Measurements from ENCODE around the gene SCFD2. TPM values are rescaled to one million over a fixed set of nuclear protein-coding genes. Genes with fewer than 3 reads are reported as not detected.

The SCFD2 gene
- total and polyA plus RNA-seq, 2 experiments from 2014 or later: 30.7 to 33.2 TPM

DNA sequence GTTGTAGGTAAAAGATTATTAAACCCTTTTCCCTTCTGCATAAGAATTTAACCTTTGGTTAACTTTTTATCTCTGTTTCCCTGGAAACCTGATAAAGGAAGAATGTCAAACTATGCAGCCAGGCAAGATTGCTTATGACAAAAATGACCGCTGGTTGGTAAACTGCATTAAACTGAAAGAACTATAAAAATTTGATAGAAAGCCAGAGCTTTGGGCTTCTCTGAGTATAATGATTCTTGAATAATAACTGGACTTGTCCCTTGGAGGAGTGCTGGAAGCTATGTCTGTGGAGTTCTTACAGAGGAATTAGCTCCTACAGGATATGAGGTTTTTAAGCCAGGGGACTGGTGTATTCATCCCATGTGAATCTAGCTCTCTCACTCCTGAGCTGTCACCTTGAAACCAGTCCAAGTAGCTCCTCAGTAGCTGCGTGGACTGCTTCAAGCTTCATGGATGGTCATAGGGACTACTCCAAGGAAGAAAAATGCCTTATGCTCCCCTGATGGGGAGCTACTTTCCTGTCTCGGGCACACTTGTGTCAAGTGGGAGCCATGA is 451.7 kb downstream of the SCFD2 start:
- H3K27ac ChIP-seq: peak overlapping the region; percentile 44

DNA sequence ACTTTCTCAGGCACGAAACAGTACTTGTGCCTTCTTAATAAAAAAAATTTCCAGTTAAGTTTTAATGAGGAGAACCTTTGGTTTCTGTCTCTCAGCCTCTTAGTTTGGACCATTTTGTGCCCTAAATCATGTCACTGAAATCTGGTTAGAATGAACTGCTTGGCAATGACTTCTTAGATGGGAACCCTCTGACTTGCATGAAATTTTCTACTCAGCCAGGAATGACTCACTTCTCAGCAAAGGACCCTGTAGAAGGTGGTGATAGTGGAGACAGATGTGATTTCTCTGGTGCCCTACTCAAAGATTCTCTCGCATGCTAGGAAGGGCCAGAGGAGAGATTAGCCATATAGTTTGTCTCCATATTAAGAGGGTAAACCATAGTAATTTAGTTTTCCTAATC is 453.3 kb downstream of the SCFD2 start:
- peak; percentile 61 for DNase-seq
- Histone ChIP-seq H3K4me2 (ENCODE audit: unreplicated experiment) (peak overlapping the region; percentile 5), H3K27me3 (replicated peaks; ENCODE audit: insufficient read depth) (no peaks in the 10 kb centered on the region), H3F3A (ENCODE audit: insufficient read depth) (peaks cover 35% of the 10 kb centered on the region), H3K9me3 (ENCODE audit: low read depth) (no peaks in the 10 kb centered on the region), H3K9me2 (ENCODE audit: insufficient read depth) (no peaks in the 10 kb centered on the region), H2AFZ (no peak overlapping the region), H4K20me1 (ENCODE audit: insufficient read depth) (no peaks in the 10 kb centered on the region), H3K9ac (no peak overlapping the region), H3K27ac (peak overlapping the region; percentile 10), H3K4me3 (no peak overlapping the region), H3K4me1 (ENCODE audit: insufficient read depth) (peaks cover 46% of the 10 kb centered on the region), H3K36me3 (ENCODE audit: low read depth) (no peaks in the 10 kb centered on the region), H3K79me2 (ENCODE audit: insufficient read depth) (no peaks in the 10 kb centered on the region)
- in situ Hi-C loops (cut with MboI): no loop called here
- TF ChIP-seq EZH2 (IDR thresholded peaks at IDR 0.05; ENCODE audit: insufficient read depth, poor library complexity, severe bottlenecking): no peak
- TF ChIP-seq EZH2phosphoT487 (IDR thresholded peaks at IDR 0.05; ENCODE audit: insufficient read depth, low read depth): no peak
- 14 to 18% methylated on average over 2 of the region's 2 CpGs for WGBS, 2 experiments (ENCODE audit: low coverage in 1 of 2, low lambda C conversion rate in 2 of 2, missing lambda C conversion rate in 2 of 2)

More for the DNA sequence above, 451.7 kb downstream of the SCFD2 start:
- Histone ChIP-seq H2AFZ (no peak overlapping the region), H3K79me2 (ENCODE audit: insufficient read depth) (no peaks in the 10 kb centered on the region), H4K20me1 (ENCODE audit: insufficient read depth) (no peaks in the 10 kb centered on the region), H3K4me2 (ENCODE audit: unreplicated experiment) (peak overlapping the region; percentile 55), H3K27me3 (replicated peaks; ENCODE audit: insufficient read depth) (no peaks in the 10 kb centered on the region), H3K4me3 (no peak overlapping the region), H3K9ac (no peak overlapping the region), H3K4me1 (ENCODE audit: insufficient read depth) (peaks cover 40% of the 10 kb centered on the region), H3K36me3 (ENCODE audit: low read depth) (no peaks in the 10 kb centered on the region), H3K9me3 (ENCODE audit: low read depth) (no peaks in the 10 kb centered on the region), H3K9me2 (ENCODE audit: insufficient read depth) (no peaks in the 10 kb centered on the region), H3F3A (ENCODE audit: insufficient read depth) (peaks cover 35% of the 10 kb centered on the region)
- peak; percentile 94 for DNase-seq
- 38 to 41% methylated on average over 3 of the region's 3 CpGs for WGBS, 2 experiments (ENCODE audit: low coverage in 1 of 2, low lambda C conversion rate in 2 of 2, missing lambda C conversion rate in 2 of 2)
- no peak for TF ChIP-seq EZH2 (IDR thresholded peaks at IDR 0.05; ENCODE audit: insufficient read depth, poor library complexity, severe bottlenecking)
- no peak for TF ChIP-seq EZH2phosphoT487 (IDR thresholded peaks at IDR 0.05; ENCODE audit: insufficient read depth, low read depth)
- in situ Hi-C loops (cut with MboI): no loop called here

DNA sequence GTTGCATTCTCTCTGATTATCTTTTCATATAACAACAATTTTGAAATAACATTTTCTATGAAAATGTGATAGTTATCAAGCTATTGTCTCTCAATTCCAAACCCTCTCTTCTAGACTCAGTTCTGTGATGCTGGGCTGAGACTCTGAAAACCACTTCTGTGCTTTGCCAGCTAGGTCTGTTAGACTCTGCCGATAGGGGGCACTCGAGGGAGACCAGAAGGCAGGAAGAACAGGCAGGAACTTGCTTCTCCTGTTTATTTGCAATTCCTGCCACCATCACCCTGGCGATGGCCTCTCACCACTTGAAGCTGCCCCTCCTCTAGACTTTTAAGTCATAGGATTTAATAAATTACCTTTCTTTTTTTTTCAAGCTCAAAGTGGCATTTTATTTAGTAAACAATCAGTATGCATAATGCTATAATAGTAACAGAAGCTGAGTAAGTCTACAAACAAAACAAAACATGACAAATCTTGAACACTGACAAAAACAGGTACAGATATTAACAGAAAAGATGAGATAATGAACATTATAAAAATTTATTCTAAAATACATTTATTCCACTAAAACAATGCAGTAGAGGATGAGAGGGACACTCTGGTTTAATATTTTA is 454.1 kb downstream of the SCFD2 start:
- Histone ChIP-seq H3K27ac (peak overlapping the region; percentile 10), H3K4me1 (ENCODE audit: insufficient read depth) (peaks cover 46% of the 10 kb centered on the region), H3K4me2 (ENCODE audit: unreplicated experiment) (peak overlapping the region; percentile 5), H3K9me3 (ENCODE audit: low read depth) (no peaks in the 10 kb centered on the region), H4K20me1 (ENCODE audit: insufficient read depth) (no peaks in the 10 kb centered on the region), H3K4me3 (no peak overlapping the region), H3K9ac (no peak overlapping the region), H3K36me3 (ENCODE audit: low read depth) (no peaks in the 10 kb centered on the region), H3K9me2 (ENCODE audit: insufficient read depth) (no peaks in the 10 kb centered on the region), H3K27me3 (replicated peaks; ENCODE audit: insufficient read depth) (no peaks in the 10 kb centered on the region), H2AFZ (no peak overlapping the region), H3K79me2 (ENCODE audit: insufficient read depth) (no peaks in the 10 kb centered on the region), H3F3A (ENCODE audit: insufficient read depth) (peaks cover 35% of the 10 kb centered on the region)
- peak; percentile 79 for DNase-seq
- whole genome bisulfite sequencing, 2 experiments (ENCODE audit: low coverage in 1 of 2, low lambda C conversion rate in 2 of 2, missing lambda C conversion rate in 2 of 2): 1 to 2% methylated on average over 3 of the region's 3 CpGs
- TF ChIP-seq EZH2phosphoT487 (IDR thresholded peaks at IDR 0.05; ENCODE audit: insufficient read depth, low read depth) (no peak), EZH2 (IDR thresholded peaks at IDR 0.05; ENCODE audit: insufficient read depth, poor library complexity, severe bottlenecking) (no peak)
- in situ Hi-C loops (cut with MboI): no loop called here

DNA sequence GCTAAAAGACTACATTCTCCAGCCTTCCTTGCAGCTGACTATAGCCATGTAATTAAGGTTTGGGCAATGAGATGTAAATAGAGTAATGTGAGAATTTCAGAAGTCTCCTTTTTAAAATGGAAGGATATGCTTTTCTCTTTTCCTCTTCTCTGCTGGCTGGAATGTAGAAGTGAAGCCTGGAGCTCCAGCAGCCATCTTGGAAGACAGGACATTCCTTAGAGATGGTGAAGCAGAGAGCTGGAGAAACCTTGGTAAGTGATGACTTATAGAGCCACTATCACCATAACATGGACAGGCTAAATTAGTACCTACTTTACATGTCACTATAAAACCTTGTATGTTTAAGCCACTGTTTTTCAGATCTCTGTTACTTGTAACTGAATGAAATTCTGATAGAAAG is 455.7 kb downstream of the SCFD2 start:
- no peak for TF ChIP-seq EZH2phosphoT487 (IDR thresholded peaks at IDR 0.05; ENCODE audit: insufficient read depth, low read depth)
- no peak for TF ChIP-seq EZH2 (IDR thresholded peaks at IDR 0.05; ENCODE audit: insufficient read depth, poor library complexity, severe bottlenecking)
- DNase-seq: peak; percentile 25

More for the DNA sequence above, 455.7 kb downstream of the SCFD2 start:
- Histone ChIP-seq H3F3A (ENCODE audit: insufficient read depth) (peaks cover 25% of the 10 kb centered on the region), H2AFZ (no peak overlapping the region), H3K4me1 (ENCODE audit: insufficient read depth) (peaks cover 38% of the 10 kb centered on the region), H3K27me3 (replicated peaks; ENCODE audit: insufficient read depth) (no peaks in the 10 kb centered on the region), H3K4me3 (no peak overlapping the region), H3K9me3 (ENCODE audit: low read depth) (no peaks in the 10 kb centered on the region), H3K27ac (no peak overlapping the region), H3K9me2 (ENCODE audit: insufficient read depth) (no peaks in the 10 kb centered on the region), H4K20me1 (ENCODE audit: insufficient read depth) (no peaks in the 10 kb centered on the region), H3K4me2 (ENCODE audit: unreplicated experiment) (no peak overlapping the region), H3K79me2 (ENCODE audit: insufficient read depth) (no peaks in the 10 kb centered on the region), H3K36me3 (ENCODE audit: low read depth) (no peaks in the 10 kb centered on the region), H3K9ac (no peak overlapping the region)
- in situ Hi-C loops (cut with MboI): no loop called here
